Occipital lobe (tissue), 2 donors: ENCODE data around the gene ADGRD2. TPM values are rescaled to one million over a fixed set of nuclear protein-coding genes. Genes with fewer than 3 reads are reported as not detected.

Experiments
- DNase-seq: peaks from one replicate; lab custom pipeline; 2025; lab: John Stamatoyannopoulos, UW
- total RNA-seq: library from RNA; depleted of rRNA; stranded (reverse); fragments of >200 nt; gene quantifications from one replicate; pipeline ENCODE4 v1.2.3, GENCODE V29; 2014

The ADGRD2 gene
- total RNA-seq, 1 donor from 2014 or later: not detected

- DNase-seq: no peak
Measured at GRCh38 chr9:124438091-124438490, 12.2 kb upstream of the ADGRD2 start.

- no peak for DNase-seq
Measured at GRCh38 chr9:124439086-124439485, 11.2 kb upstream of the ADGRD2 start.

- no peak for DNase-seq
Measured at GRCh38 chr9:124439686-124440243, 10.5 kb upstream of the ADGRD2 start.

GRCh38 chr9:124440786-124441185 lies 9.5 kb upstream of the ADGRD2 start:
- no peak for DNase-seq

- no peak for DNase-seq
Measured at GRCh38 chr9:124441291-124441690, 9.0 kb upstream of the ADGRD2 start.

GRCh38 chr9:124442379-124442778 lies 7.9 kb upstream of the ADGRD2 start:
- no peak for DNase-seq

GRCh38 chr9:124442826-124443225 lies 7.4 kb upstream of the ADGRD2 start:
- DNase-seq: no peak

- DNase-seq: no peak
Measured at GRCh38 chr9:124443625-124444024, 6.6 kb upstream of the ADGRD2 start.

GRCh38 chr9:124444166-124444565 lies 6.1 kb upstream of the ADGRD2 start:
- no peak for DNase-seq

- DNase-seq: no peak
Measured at GRCh38 chr9:124447297-124447661, 3.0 kb upstream of the ADGRD2 start.

GRCh38 chr9:124448019-124448418 lies 2.2 kb upstream of the ADGRD2 start:
- DNase-seq: no peak

GRCh38 chr9:124449381-124450151 lies 685 bp upstream of the ADGRD2 start:
- no peak for DNase-seq

GRCh38 chr9:124450931-124451661 lies 845 bp downstream of the ADGRD2 start:
- no peak for DNase-seq

- DNase-seq: no peak
Measured at GRCh38 chr9:124452326-124452725, 2.1 kb downstream of the ADGRD2 start.

GRCh38 chr9:124452841-124453585 lies 2.8 kb downstream of the ADGRD2 start:
- no peak for DNase-seq

GRCh38 chr9:124453586-124454191 lies 3.4 kb downstream of the ADGRD2 start:
- no peak for DNase-seq

- DNase-seq: no peak
Measured at GRCh38 chr9:124454296-124454695, 4.0 kb downstream of the ADGRD2 start.

- DNase-seq: no peak
Measured at GRCh38 chr9:124454791-124455443, 4.7 kb downstream of the ADGRD2 start.

- DNase-seq: no peak
Measured at GRCh38 chr9:124455820-124456219, 5.6 kb downstream of the ADGRD2 start.

GRCh38 chr9:124456341-124457078 lies 6.3 kb downstream of the ADGRD2 start:
- DNase-seq: no peak
